Activated CD4-positive, CD25-positive, alpha-beta regulatory T cell (primary cell): ENCODE measurements around the gene DYSF.

Source experiments
- DNase-seq, 4 experiments: peaks; one replicate each; lab custom pipeline; 2025; lab: John Stamatoyannopoulos, UW

DYSF gene

GRCh38 chr2:71706836-71707235 is 253.5 kb downstream of the DYSF start:
- DNase-seq = no peak

- DNase-seq = no peak
Observed at GRCh38 chr2:71710367-71711132, 257.2 kb downstream of the DYSF start.

- no peak for DNase-seq
Observed at GRCh38 chr2:71711133-71711855, 257.9 kb downstream of the DYSF start.

DNA sequence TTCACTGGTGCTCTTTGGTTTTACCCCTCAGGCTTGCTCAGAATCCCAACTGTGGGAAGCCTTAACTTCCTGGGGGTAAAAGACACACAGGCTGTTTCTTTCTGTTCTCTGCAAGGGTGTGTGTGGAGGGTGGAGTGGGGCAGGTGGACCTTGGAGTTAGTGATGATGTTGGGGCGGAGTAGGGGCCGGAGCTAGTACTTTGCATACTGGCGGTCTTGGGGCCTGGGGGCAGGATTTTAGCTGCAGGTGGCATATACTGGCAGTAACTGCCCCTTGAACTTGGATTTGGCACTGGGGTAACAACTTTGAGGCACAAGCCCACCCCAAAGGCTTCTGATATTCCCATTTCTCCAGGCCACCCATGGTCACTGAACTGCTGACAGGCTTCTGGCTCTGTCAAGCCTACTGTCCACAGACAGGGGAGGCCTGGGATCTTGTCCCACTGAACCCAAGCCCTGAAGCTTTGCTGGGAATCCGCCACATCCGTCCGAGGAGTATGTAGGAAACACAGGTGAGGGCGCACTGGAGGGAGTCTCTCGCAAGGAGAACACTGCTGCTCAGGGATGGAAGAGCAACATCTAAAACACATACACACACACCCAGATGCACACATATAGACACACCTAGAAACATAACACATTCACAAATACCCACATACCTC is 258.9 kb downstream of the DYSF start:
- no peak for DNase-seq

DNA sequence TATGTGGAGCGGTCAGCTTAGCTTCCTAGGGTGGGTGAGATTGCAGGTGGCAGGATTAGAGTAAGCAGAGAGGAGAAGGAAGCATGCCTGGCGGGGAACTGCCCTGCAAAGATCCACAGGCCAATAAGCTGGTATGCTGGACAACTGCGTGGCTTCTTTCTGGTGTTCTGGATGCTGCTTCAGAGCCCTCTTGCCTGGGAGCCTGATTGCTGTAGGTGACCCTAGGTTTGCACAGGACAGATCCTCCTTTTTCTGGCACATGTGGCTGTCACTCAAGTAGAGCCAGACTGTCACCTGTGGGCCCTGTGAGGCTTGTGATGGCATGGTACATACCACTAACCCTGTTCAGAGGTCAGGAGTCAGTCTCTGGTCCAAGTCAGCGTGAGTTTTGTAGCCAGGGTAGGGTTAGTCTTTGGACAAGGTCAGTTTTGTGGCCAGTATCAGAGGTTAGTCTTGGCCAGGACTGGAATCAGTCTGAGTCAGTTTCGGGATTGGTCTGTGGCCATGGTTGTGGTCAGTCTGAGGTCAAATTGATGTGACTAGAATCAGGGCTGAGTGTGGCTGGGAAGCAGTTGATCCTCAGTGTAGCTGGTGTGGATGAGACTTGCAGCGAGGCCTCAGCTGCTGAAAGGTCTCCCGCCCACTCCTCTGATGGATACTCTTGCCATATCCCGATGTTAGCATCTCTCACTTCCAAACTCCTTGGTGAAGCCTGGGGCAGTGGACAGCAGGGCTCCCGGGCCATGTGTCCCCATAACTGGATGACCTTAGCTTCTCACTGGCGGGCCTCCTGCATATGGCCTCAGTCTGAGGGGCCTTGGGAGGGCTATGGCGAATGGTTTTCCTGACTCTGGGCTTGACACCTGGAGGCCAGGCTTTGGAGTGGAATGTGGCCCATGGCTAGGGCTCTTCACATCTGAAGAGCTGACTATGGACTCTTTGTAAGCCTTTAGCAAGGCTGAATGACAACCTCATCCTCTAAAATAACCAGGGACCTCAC is 260.5 kb downstream of the DYSF start:
- DNase-seq = no peak

DNA sequence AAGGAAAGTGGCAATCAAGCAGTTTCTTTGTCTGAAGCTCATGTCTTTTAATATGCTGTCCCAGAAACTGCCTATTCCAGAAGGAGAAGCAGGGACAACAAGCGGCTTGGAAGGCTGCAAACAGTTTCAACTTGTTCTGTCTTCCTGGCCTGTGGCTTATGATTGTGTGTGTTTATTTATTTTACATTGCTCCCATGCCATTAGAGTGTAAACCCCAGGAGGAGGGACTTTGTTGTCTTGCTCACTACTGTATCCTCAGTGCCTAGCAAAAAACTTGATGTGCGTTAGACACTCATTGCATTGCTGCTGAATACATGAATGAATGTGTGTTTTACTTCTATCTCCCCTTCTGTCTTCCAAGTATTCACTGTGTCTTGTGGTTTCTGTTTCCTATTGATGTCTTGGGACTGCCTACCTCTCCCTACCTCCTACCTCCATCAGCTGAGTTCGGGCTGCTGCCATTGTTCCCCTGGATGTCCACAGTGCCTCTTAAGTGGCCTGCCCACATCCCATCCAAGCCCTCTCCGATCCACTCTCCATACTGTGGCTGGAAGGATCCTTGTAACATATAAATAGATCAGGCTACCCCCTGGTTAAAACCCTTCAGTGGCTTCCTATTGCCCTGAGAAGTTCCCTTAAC is 261.4 kb downstream of the DYSF start:
- no peak for DNase-seq

GRCh38 chr2:71715241-71715750 is 261.9 kb downstream of the DYSF start:
- no peak for DNase-seq

DNA sequence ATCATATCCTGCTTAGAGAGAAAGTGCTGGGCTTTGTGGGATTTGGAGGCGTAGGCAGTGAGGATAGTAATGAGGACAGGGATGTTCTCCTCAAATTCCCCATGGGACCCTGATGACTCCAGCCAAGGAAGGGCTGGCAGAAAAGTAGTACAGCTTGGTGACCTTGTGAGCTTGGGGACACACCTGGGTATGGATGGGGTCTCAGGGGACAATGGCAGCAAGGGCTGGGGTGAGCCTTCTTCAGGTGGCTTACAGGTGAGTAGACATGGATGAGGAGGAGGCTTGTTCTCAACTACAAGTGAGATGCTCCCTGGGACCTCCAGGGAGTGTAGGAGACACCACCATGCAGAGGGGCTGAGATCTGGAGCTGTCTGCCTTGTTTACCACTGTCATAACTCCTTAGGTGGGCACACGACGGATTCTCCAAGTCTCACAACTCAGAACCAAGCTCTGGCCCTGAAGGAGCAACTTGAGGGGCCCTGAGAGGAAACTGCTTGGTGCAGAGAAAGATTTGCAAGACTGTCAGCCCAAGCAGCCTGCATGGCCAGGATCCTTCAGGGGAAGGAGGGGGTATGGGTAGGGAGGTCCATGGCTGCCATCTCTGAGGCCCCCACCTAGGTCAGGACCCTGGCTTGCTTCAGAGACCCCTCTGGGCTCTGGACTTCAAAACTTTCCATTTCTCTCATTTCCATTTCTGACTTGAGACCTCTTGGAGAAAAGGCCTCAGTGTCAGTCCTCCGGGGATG is 262.8 kb downstream of the DYSF start:
- no peak for DNase-seq

GRCh38 chr2:71716697-71717624 is 263.6 kb downstream of the DYSF start:
- DNase-seq = no peak

GRCh38 chr2:71718686-71719085 is 265.3 kb downstream of the DYSF start:
- no peak for DNase-seq

DNA sequence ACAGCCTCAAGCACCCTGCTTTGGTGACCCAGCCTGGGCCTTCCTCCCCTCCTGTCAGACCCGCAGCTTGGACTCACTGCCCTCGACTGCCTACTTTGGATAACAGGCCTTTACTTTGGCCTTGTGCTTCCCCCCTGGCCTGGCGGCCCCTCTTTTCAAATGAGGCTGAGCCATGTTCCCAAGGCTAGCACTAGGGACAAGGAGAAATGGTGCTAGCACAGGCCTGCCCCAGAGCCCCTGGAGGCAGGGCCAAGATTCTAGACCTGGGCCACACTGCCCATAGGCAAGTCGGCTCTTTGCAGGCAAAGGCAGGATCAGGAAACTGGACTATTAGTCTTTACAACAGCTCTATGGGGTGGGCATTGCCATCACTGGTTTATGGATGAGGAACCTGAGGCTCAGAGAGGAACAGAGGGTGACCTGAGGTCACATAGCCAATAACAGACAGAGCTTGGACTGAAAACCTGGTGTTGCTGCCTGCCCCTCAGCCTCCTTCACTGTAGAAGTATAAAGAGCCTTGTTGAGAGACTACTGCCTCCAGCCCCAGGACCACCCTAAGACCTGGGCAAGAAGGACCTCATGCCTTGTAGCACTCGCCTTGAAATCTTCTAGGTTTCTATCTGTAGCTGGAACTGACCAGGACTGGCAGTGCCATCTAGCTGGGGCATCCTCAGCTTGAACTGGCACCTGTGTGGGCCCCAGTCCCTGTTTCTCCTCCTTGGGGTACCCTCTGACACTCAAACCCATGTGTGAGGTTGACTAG is 266.3 kb downstream of the DYSF start:
- no peak for DNase-seq

DNA sequence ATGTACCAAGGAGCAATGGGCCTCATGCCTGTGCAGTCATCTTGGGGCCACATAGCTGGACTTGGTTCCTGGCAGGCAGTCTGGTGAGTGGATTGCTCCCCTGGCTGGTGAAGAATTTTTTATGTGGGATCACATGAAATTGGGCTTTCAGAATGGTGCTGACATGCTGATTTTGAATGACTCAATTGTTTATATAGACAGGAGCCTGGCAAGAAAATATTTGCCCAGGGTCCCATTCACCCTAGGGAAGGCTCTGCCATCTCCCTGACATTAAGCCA is 266.9 kb downstream of the DYSF start:
- no peak for DNase-seq

DNA sequence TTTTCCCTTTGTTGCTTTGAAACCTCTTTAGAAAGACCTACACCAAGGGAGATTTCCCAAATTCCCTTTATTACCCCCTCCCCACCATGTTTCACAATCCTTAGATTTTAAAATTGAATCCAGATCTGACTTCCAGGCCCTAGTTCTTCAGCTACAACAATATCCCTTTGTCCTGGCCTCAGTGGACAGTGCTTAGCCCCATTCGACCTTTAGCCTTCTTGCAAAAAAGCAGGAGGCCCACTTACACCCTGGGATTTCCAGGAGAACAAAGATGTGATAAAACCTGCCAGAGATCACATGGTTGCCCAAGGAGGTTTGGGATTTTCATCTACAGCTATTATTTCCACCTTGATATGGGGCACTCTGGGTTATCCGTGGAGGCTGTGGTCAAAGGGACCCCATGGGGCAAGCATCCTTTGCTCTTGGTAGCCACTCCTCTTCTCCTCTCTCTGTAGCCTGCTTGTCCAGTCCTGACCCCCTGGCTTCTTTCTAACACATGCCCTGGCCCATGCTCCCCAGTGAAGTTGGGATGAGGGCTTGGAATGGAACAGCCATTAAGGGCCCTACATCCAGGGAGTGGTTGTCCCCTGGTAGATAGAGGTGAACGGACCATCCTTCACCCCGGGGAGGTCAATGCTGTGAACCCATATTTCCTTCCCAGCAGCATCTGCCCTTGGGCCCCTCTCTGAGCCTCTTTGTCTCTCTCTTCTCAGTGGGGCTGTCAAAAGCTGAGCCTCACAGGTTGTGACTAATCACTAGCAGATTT is 267.4 kb downstream of the DYSF start:
- no peak for DNase-seq

DNA sequence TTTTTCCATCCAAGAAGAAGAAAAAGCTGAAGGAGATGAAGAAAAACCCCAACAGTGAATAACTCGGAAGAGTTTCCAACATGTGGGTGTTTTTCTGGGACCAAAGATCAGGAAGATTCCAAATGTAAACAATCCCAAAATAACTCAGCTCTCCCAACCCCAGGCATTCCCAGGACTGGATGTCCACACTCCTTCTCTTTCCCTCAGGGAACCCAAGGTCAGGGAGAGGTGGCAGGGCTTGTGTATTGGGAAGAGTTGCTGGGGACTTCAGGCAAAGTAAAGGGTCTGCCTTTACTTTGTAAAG is 268.0 kb downstream of the DYSF start:
- DNase-seq = no peak

DNA sequence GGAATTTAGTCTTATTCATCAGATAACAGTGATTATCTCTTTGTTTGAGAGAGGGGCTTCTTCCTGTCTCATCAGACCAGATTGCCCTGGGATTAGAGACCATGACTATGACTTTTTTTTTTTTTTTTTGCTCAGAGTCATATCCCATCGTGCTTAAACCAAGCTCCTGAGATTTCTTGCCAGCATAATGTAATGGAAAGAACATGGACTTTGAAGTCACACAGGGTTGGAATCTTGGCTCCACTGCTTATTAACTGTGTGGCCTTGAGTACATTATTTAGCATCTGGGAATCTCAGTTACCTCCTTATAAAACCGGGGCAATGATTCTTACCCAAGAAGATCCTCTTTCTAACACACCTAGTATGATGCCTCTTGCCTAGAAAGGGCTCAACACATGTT is 268.3 kb downstream of the DYSF start:
- no peak for DNase-seq

- DNase-seq = no peak
Observed at GRCh38 chr2:71722286-71722685, 268.9 kb downstream of the DYSF start.

DNA sequence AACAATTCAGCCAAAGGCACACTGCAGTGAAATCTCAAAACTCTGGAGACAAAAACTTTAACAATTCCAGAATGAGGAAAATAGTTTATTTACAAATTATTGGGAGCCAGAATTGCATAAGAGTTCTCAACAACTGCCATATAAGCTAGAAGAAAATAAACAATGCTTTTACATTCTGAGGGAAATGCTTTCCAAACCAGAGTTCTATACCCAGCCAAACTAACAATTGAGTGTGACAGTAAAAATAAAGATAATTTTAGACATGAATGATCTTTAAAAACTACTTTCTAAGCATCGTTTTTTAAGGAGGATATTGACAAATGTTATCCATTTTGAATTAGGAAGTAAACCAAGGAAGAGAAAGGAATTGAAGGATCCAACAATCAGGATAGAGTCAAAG is 271.4 kb downstream of the DYSF start:
- DNase-seq = no peak

DNA sequence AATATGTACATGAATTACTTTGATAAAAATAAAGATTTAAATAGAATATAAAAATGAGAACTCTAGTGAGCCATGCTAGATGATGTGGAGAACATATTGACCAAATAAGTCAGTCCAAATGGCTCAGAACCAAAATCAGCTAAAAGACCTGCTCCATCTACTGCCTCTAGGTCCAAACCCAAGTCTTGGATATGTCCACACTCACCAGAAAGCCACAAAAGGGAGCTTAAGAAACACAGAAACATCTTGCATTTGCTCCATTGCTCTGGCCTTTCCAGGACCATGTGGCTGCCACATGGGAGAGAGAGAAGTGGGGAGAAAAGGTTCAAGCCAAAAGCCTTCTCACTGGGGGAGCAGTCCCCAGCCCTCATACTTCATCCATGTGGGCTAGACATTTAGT is 272.5 kb downstream of the DYSF start:
- DNase-seq = no peak
